HCT116 (cell line): ENCODE data around the gene THBS1. TPM values are rescaled to one million over a fixed set of nuclear protein-coding genes. Genes with fewer than 3 reads are reported as not detected.

ENCODE experiments used
- ATAC-seq: fragments of 200-7000 bp; cut with Tn5 transposase; 2 replicates; pipeline ENCODE4 v1.9.1; 2020; ENCODE audit warnings: mild to moderate bottlenecking, moderate library complexity
- BruUV-seq: library from RNA; stranded (reverse); fragments of 400-500 nt; replicated peaks from 2 replicates; lab custom pipeline; 2021; lab: Mats Ljungman, UMichigan
- CTCF ChIA-PET: fragments of 300-600 bp; sonication (Branson Sonifier 250); formaldehyde crosslinking; loops from one replicate; lab custom pipeline; 2021; ENCODE audit warnings: antibody characterized with exemption; lab: Charles Lee
- POLR2A ChIA-PET: fragments of 300-600, 350-600 bp; sonication (Branson Sonifier 250); formaldehyde crosslinking; loops from one replicate; lab custom pipeline; 2021; ENCODE audit warnings: antibody characterized with exemption; lab: Charles Lee
- RAD21 ChIA-PET, 2 experiments: fragments of 300-600 bp; sonication (Branson Sonifier 250); formaldehyde crosslinking; loops; one replicate each; lab custom pipeline; 2023; ENCODE audit warnings: low total read pairs in 2 of 2; ENCODE audit not compliant: uncharacterized antibody in 2 of 2, unreplicated experiment in 2 of 2, low non-redundant PET in 1 of 2; lab: Charles Lee
- DNase-seq: peaks from one replicate; pipeline ENCODE4 v3.0.0-alpha.2; 2010; ENCODE audit warnings: low read depth, low spot score
- H2AFZ ChIP-seq: fragments of 200-600 bp; shearing (Covaris generic), sonication (generic); 2 replicates; pipeline ENCODE4 v1.6.1; 2017; ENCODE audit warnings: low read depth, mixed run types, mixed read lengths, antibody characterized with exemption, low read length; ENCODE audit not compliant: poor library complexity, severe bottlenecking
- H3K27ac ChIP-seq: 2 replicates; pipeline ENCODE4 v1.5.1; 2012; ENCODE audit warnings: low read depth, low read length
- H3K27me3 ChIP-seq: fragments of 200-600 bp; sonication (generic); 2 replicates; pipeline ENCODE4 v1.6.1; 2016; ENCODE audit warnings: mixed run types, low read length, mixed read lengths; ENCODE audit not compliant: insufficient read depth
- H3K36me3 ChIP-seq, 2 experiments: fragments of 200-500 bp in 1 of 2; fragments of 200-600 bp in 1 of 2; sonication (Bioruptor generic) in 1 of 2; sonication (generic) in 1 of 2; 2 replicates each; pipeline versions ENCODE4 v1.5.1 to v1.6.1; 2014 to 2016; ENCODE audit warnings: low read length in 2 of 2, inconsistent platforms in 1 of 2, mixed read lengths in 1 of 2, mixed run types in 1 of 2; ENCODE audit not compliant: insufficient read depth in 2 of 2, control insufficient read depth in 1 of 2
- H3K4me1 ChIP-seq, 2 experiments: fragments of 200-600 bp in 1 of 2; sonication (generic) in 1 of 2; 2 replicates each; pipeline versions ENCODE4 v1.5.1 to v1.6.1; 2012 to 2017; ENCODE audit warnings: low read length in 2 of 2, inconsistent platforms in 1 of 2, mild to moderate bottlenecking in 1 of 2, mixed read lengths in 1 of 2, mixed run types in 1 of 2, moderate library complexity in 1 of 2; ENCODE audit not compliant: insufficient read depth in 2 of 2, control insufficient read depth in 1 of 2
- H3K4me2 ChIP-seq: fragments of 200-600 bp; sonication (generic); 2 replicates; pipeline ENCODE4 v1.6.1; 2017; ENCODE audit warnings: mixed run types, low read length, mixed read lengths
- H3K4me3 ChIP-seq, 2 experiments: fragments of 200-600 bp in 1 of 2; sonication (generic) in 1 of 2; replicated peaks in 1 of 2; 2 replicates each; pipeline ENCODE4 v1.5.1; 2011 to 2016; ENCODE audit warnings: low read length in 2 of 2, control low read depth in 1 of 2, low read depth in 1 of 2, mild to moderate bottlenecking in 1 of 2, mixed read lengths in 1 of 2, mixed run types in 1 of 2
- H3K79me2 ChIP-seq: fragments of 200-600 bp; sonication (generic); 2 replicates; pipeline ENCODE4 v1.6.1; 2017; ENCODE audit warnings: mild to moderate bottlenecking, mixed run types, low read length, moderate library complexity, mixed read lengths; ENCODE audit not compliant: insufficient read depth
- H3K9ac ChIP-seq: fragments of 200-600 bp; sonication (generic); 2 replicates; pipeline ENCODE4 v1.6.1; 2016; ENCODE audit warnings: low read length, mixed read lengths
- H3K9me2 ChIP-seq: fragments of 200-600 bp; sonication (generic), shearing (Covaris generic); 2 replicates; pipeline ENCODE4 v1.6.1; 2017; ENCODE audit warnings: mixed run types, mild to moderate bottlenecking, moderate library complexity; ENCODE audit not compliant: insufficient read depth
- H3K9me3 ChIP-seq, 2 experiments: fragments of 200-500 bp in 1 of 2; fragments of 200-600 bp in 1 of 2; sonication (Bioruptor generic) in 1 of 2; sonication (generic) in 1 of 2; 2 replicates each; pipeline ENCODE4 v1.6.1; 2014 to 2017; ENCODE audit warnings: low read length in 2 of 2, mixed read lengths in 2 of 2, inconsistent platforms in 1 of 2, low read depth in 1 of 2, mild to moderate bottlenecking in 1 of 2, mixed run types in 1 of 2, moderate library complexity in 1 of 2; ENCODE audit not compliant: control insufficient read depth in 1 of 2, insufficient read depth in 1 of 2
- H4K20me1 ChIP-seq: fragments of 200-600 bp; sonication (generic), shearing (Covaris generic); 2 replicates; pipeline ENCODE4 v1.6.1; 2017; ENCODE audit warnings: mixed run types, mild to moderate bottlenecking, moderate library complexity; ENCODE audit not compliant: insufficient read depth
- CEBPB ChIP-seq: IDR thresholded peaks from 2 replicates; pipeline ENCODE4 v1.6.1; 2012; ENCODE audit warnings: low read depth
- ELF1 ChIP-seq: IDR thresholded peaks from 2 replicates; pipeline ENCODE4 v1.6.1; 2012; ENCODE audit warnings: low read depth, borderline replicate concordance
- FOSL1 ChIP-seq: IDR thresholded peaks from 2 replicates; pipeline ENCODE4 v1.6.1; 2012; ENCODE audit warnings: low read depth
- POLR2A ChIP-seq: IDR thresholded peaks from 2 replicates; pipeline ENCODE4 v1.7.0; 2011; ENCODE audit warnings: borderline replicate concordance; ENCODE audit not compliant: insufficient read depth, insufficient read length; ENCODE audit errors: extremely low read depth
- RAD21 ChIP-seq: IDR thresholded peaks from 2 replicates; pipeline ENCODE4 v1.6.1; 2012; ENCODE audit warnings: low read depth, mild to moderate bottlenecking
- ZNF274 ChIP-seq: fragments of 200-500 bp; sonication (Bioruptor generic); IDR thresholded peaks from 2 replicates; pipeline ENCODE4 v1.6.1; 2014; ENCODE audit warnings: mild to moderate bottlenecking, low read depth, low read length, inconsistent platforms
- intact Hi-C: fragments of 100-400 bp; cut with micrococcal nuclease; formaldehyde crosslinking; loops from 2 replicates; pipeline ENCODE4 v1.10.0; 2022
- total RNA-seq: library from RNA; stranded (reverse); gene quantifications from one replicate; pipeline ENCODE4 v1.2.1, GENCODE V29; 2021; ENCODE audit not compliant: unreplicated experiment
- TF ChIP-seq, protein P1 (sequence below): IDR thresholded peaks from 2 replicates; pipeline ENCODE4 v1.6.1; 2011; ENCODE audit warnings: mild to moderate bottlenecking, low read length, moderate library complexity; ENCODE audit not compliant: insufficient replicate concordance; ENCODE audit errors: extremely low read depth

Gene THBS1
- total RNA-seq, 1 experiment from 2014 or later: 6.3 TPM

DNA sequence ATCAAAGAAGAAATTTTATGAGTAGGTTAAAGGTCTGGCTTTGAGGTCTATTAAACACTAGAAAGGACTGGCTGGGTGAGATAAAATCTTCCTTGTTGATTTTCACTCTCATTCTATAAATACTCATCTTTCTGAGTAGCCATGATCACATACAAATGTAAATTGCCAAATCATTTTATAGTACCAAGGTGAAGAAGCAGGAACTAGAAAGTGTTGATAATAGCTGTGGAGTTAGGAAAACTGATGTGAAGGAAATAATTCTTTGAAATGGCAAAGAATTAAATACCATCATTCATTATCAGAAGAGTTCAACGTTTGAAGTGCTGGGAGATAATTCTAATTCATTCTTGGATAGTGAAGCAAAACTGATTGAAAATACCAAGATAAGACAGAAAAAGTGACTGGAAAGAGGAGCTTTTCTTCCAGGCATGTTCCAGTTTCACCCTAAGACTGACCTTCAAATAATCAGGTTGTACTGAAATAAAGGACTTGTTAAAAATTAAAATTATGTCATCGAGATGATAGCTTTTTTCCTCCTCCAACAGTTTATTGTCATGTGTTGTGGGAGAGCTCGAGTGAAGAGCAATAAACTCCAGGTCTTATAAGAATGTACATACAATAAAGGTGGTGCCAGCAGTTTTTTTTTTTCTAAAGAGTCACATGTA lies 17.4 kb downstream of the THBS1 start:
- no peak for DNase-seq
- H3K36me3 ChIP-seq: peaks cover 3 to 5% of the 10 kb centered on the region in 2 experiments; a peak in 1 of 4 replicates
- H4K20me1 ChIP-seq: no peaks in the 10 kb centered on the region
- H2AFZ ChIP-seq: no peak overlapping the region
- ChIA-PET CTCF (interaction anchor here (0.9 to 1.1 kb wide), 2 partner anchors 17 to 158 kb away, joined by 3 to 4 read pairs; no protein-coding TSS in a partner anchor), RAD21 (no interaction called here), POLR2A (no interaction called here)
- H3K9me3 ChIP-seq: no peaks in the 10 kb centered on the region
- H3K4me3 ChIP-seq: no peak overlapping the region
- no TSS peak for BruUV-seq
- no peaks in the 10 kb centered on the region for H3K79me2 ChIP-seq
- H3K9me2 ChIP-seq: no peaks in the 10 kb centered on the region
- H3K4me1 ChIP-seq: no peaks in the 10 kb centered on the region
- no peak overlapping the region for H3K9ac ChIP-seq
- ATAC-seq: no peak
- TF ChIP-seq, protein P1, sequence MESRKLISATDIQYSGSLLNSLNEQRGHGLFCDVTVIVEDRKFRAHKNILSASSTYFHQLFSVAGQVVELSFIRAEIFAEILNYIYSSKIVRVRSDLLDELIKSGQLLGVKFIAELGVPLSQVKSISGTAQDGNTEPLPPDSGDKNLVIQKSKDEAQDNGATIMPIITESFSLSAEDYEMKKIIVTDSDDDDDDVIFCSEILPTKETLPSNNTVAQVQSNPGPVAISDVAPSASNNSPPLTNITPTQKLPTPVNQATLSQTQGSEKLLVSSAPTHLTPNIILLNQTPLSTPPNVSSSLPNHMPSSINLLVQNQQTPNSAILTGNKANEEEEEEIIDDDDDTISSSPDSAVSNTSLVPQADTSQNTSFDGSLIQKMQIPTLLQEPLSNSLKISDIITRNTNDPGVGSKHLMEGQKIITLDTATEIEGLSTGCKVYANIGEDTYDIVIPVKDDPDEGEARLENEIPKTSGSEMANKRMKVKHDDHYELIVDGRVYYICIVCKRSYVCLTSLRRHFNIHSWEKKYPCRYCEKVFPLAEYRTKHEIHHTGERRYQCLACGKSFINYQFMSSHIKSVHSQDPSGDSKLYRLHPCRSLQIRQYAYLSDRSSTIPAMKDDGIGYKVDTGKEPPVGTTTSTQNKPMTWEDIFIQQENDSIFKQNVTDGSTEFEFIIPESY: no peak
- TF ChIP-seq FOSL1 (no peak), CEBPB (no peak), POLR2A (no peak), RAD21 (no peak), ELF1 (no peak), ZNF274 (no peak)
- intact Hi-C loops: no loop called here
- no peaks in the 10 kb centered on the region for H3K27me3 ChIP-seq
- H3K4me2 ChIP-seq: no peak overlapping the region
- no peak overlapping the region for H3K27ac ChIP-seq
